GM21447 (cell line): Measurements from ENCODE around the gene FXR2.

Experiments used
- ATAC-seq: cut with Tn5 transposase; IDR thresholded peaks from one replicate; pipeline ENCODE4 v1.9.1; 2021; ENCODE audit not compliant: unreplicated experiment

FXR2 gene

DNA sequence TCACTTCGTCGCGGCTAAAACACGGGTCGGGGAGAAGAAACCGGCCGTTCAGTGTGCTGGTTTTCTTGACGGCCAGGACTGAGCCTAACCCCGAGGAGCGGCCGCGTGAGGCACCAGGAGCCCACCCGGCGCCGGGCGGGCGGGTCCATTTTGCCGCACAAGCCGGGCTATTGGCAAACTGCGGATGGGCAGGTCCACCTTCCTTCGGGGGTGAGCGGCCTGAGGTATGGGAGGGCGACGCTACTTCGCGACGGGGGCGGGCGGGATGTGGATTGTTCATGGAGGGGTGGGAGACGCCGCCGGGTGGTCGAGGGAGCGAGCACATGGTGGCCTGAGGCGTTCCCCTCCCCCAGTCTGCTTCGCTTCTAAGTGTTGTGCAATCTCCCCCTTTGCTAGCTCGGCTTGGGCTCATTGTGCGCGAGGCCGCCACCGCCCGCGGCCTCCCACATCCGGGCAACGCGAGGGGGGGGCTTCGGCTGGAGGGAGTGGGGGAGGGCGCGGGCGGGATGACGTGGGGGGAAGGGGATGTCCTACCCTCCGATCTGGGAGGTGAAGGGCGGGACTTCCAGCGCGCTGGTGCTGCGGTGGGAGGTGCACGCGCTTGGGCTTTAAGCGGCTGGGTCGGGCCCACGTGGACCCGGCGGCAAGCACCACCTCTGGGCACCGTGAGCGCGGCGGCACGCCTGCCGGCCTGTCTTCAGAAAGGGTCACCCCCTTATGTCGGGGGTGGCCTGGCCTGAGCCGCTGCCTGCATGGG lies 41.2 kb downstream of the FXR2 start:
- no peak for ATAC-seq

DNA sequence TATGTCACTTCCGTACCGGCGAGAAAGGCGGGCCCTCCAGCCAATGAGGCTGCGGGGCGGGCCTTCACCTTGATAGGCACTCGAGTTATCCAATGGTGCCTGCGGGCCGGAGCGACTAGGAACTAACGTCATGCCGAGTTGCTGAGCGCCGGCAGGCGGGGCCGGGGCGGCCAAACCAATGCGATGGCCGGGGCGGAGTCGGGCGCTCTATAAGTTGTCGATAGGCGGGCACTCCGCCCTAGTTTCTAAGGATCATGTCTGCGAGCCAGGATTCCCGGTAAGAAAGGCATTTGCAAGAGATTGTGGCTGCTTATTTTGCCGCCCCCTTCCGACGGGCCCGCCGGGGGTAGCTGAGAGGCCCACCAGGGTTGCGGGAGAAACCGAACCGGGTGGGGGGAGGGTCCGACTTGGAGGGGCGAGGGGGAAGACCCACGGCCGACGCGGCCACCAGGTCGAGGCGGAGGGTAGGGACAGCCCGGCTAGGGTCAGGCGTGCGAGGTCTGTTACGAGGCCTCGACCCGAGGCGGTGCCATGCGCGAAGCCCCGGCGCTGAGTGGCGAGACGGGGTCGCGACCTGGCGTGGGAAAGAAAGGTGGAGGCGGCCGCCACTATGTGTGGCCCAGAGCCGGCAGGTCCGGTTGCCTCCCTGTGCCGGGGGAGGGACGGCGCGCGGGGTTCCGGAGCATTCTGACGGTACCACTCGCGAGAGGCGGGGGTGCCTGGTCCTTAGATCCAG lies 41.9 kb downstream of the FXR2 start:
- peak; percentile 85 for ATAC-seq

DNA sequence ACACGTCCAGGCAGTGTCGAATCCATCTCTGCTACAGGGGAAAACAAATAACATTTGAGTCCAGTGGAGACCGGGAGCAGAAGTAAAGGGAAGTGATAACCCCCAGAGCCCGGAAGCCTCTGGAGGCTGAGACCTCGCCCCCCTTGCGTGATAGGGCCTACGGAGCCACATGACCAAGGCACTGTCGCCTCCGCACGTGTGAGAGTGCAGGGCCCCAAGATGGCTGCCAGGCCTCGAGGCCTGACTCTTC lies 42.4 kb downstream of the FXR2 start:
- ATAC-seq = no peak

DNA sequence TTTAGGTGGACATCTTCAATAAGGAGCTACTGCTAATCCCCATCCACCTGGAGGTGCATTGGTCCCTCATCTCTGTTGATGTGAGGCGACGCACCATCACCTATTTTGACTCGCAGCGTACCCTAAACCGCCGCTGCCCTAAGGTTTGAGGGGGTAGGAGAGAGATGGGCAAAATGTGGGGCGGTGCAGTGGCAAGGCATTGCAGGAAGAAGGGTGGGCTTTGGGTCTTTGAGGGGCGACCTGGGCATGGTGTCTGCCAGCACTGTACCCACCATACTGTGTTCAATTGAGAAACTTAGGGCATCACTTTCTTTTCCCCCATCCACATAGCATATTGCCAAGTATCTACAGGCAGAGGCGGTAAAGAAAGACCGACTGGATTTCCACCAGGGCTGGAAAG lies 44.3 kb downstream of the FXR2 start:
- no peak for ATAC-seq

GRCh38 chr17:7569571-7569970 lies 45.1 kb downstream of the FXR2 start:
- ATAC-seq = no peak

DNA sequence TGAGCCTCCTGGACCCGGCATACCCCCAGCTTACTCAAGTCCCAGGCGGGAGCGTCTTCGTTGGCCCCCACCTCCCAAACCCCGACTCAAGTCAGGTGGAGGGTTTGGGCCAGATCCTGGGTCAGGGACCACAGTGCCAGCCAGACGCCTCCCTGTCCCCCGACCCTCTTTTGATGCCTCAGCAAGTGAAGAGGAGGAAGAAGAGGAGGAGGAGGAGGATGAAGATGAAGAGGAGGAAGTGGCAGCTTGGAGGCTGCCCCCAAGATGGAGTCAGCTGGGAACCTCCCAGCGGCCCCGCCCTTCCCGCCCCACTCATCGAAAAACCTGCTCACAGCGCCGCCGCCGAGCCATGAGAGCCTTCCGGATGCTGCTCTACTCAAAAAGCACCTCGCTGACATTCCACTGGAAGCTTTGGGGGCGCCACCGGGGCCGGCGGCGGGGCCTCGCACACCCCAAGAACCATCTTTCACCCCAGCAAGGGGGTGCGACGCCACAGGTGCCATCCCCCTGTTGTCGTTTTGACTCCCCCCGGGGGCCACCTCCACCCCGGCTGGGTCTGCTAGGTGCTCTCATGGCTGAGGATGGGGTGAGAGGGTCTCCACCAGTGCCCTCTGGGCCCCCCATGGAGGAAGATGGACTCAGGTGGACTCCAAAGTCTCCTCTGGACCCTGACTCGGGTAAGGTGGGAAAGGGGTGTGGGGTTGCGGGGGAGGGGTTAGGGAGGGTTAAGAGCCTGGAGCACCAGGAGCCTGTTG lies 51.4 kb downstream of the FXR2 start:
- ATAC-seq = no peak

GRCh38 chr17:7562208-7562605 lies 52.5 kb downstream of the FXR2 start:
- ATAC-seq = no peak

GRCh38 chr17:7561589-7562207 lies 53.0 kb downstream of the FXR2 start, which contains the start of gene SENP3:
Gene SENP3, plus strand, starts transcription at chr17:7561919. Its CDS starts 1,158 bp downstream, at chr17:7563077.
- peak; percentile 41 for ATAC-seq

DNA sequence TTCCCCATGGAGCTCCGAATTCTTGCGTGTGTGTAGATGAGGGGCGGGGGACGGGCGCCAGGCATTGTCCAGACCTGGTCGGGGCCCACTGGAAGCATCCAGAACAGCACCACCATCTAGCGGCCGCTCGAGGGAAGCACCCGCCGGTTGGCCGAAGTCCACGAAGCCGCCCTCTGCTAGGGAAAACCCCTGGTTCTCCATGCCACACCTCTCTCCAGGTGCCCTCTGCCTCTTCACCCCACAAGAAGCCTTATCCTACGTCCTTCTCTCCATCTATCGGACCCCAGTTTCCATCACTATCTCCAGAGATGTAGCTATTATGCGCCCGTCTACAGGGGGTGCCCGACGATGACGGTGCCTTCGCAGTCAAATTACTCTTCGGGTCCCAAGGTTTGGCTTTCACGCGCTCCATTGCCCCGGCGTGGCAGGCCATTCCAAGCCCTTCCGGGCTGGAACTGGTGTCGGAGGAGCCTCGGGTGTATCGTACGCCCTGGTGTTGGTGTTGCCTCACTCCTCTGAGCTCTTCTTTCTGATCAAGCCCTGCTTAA lies 53.6 kb downstream of the FXR2 start:
- ATAC-seq = peak; percentile 52

GRCh38 chr17:7560172-7561027 lies 54.3 kb downstream of the FXR2 start:
- ATAC-seq = no peak

GRCh38 chr17:7559320-7560171 lies 55.2 kb downstream of the FXR2 start:
- ATAC-seq = no peak

DNA sequence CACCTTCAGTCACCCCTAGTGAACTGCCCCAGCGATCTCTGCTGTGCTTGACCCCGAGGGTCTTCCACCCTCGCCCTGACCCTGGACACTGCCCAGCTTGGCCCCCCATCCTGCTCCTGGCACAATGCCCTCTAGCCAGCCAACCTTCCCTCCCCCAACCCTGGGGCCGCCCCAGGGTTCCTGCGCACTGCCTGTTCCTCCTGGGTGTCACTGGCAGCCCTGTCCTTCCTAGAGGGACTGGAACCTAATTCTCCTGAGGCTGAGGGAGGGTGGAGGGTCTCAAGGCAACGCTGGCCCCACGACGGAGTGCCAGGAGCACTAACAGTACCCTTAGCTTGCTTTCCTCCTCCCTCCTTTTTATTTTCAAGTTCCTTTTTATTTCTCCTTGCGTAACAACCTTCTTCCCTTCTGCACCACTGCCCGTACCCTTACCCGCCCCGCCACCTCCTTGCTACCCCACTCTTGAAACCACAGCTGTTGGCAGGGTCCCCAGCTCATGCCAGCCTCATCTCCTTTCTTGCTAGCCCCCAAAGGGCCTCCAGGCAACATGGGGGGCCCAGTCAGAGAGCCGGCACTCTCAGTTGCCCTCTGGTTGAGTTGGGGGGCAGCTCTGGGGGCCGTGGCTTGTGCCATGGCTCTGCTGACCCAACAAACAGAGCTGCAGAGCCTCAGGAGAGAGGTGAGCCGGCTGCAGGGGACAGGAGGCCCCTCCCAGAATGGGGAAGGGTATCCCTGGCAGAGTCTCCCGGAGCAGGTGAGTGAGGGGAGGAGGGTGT lies 56.0 kb downstream of the FXR2 start, which contains the start of gene TNFSF13:
TSS of gene TNFSF13 (plus strand) at position 207 of the 776 bp plus-strand sequence. CDS start at position 497, 290 bp downstream.
- ATAC-seq = no peak

DNA sequence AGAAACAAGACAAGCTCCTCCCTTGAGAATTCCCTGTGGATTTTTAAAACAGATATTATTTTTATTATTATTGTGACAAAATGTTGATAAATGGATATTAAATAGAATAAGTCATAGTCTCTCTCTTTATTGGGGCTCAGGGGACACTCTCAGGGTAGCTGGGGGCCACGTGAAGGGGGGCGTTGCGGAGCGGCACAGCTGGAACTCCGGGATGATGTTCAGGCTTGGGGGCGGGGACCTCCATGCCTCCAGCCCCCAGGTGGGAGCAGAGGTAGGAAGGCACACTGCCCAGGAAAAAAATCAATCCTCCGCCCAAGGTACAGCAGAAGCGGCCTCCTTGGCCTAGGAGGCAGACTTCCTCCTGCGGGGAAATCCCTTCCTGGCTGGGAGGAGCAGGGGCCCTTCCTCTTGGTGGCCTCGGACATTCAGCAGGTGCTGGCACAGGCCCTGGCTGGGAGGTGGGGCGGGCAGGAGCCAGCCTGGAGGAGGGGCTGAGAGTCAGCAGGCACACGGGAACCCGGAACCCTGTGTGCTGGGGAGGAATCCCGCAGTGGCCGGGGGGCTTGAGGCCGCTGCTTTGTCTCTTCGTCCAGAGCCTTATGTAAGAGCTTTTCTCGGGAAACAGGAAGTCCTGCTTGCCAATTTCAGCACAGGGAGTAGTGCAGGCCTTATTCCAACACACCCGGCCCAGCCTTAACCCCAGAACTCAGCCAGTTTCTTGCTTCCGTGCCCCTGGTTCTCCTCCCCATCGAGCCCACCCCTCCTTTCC lies 56.7 kb downstream of the FXR2 start:
- ATAC-seq = peak; percentile 37

- no peak for ATAC-seq
These were observed 57.4 kb downstream of the FXR2 start for GRCh38 chr17:7557147-7557764.

DNA sequence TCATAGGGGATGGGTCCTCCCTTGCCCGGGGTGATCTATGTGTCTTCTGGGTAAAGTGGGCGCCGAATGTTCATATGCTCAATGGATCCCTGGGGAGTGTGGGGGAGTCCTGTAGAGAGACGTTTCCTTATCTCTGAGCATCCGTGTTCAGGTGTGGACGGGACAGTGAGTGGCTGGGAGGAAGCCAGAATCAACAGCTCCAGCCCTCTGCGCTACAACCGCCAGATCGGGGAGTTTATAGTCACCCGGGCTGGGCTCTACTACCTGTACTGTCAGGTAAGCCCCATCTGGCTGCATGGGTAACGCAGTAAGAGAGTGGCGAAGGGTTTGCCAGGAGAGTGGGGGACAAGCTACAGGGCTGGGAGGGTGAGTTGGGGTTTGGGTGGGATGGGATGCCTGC lies 58.1 kb downstream of the FXR2 start:
- ATAC-seq = no peak

- ATAC-seq = no peak
These were observed 59.3 kb downstream of the FXR2 start for GRCh38 chr17:7555320-7555948.

DNA sequence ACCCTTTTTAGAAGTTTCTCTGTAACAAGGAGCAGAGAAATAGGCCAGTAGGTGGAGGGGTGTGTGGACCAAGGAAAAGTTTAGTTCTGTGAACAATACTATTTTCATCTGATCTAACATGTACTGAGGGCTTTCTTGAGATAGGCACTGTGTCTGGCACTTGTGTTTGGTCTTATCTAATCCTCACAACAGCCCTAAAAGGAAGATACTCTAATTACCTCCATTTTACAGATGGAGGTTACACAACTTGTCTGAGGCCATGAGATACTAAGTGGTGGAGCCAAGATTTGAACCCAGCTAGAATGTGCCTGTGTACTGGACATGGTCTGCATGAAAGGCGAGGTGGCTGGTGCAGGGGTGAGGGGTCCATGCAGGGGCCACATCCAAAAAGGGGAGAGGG lies 61.3 kb downstream of the FXR2 start:
- ATAC-seq = no peak
